ENCODE measurements around the gene HOXB2. TPM values are rescaled to one million over a fixed set of nuclear protein-coding genes. Genes with fewer than 3 reads are reported as not detected.

HOXB2 gene
- polyA plus RNA-seq, 1 donor from 2014 or later: not detected

- no peak overlapping the region for H2AFZ ChIP-seq (ENCODE audit: low read depth, low read length)
- H3K4me2 ChIP-seq (ENCODE audit: low read length): no peak overlapping the region
- no peaks in the 10 kb centered on the region for H3K9me2 ChIP-seq (ENCODE audit: insufficient read depth, low read length)
- H3K9me3 ChIP-seq (ENCODE audit: low read length): no peaks in the 10 kb centered on the region
- H3F3A ChIP-seq (ENCODE audit: insufficient read depth, low read length, poor library complexity, severe bottlenecking): no peaks in the 10 kb centered on the region
- no peak overlapping the region for H3K4me3 ChIP-seq (ENCODE audit: low read length)
- H3K27ac ChIP-seq (ENCODE audit: low read length): no peak overlapping the region
- H3K9ac ChIP-seq (ENCODE audit: low read length): no peak overlapping the region
- H3K36me3 ChIP-seq (ENCODE audit: insufficient read depth, low read length): no peaks in the 10 kb centered on the region
- peaks cover 99% of the 10 kb centered on the region for H3K27me3 ChIP-seq (ENCODE audit: insufficient read depth, low read depth, low read length)
- TF ChIP-seq CTCF (IDR thresholded peaks at IDR 0.05; ENCODE audit: poor library complexity, severe bottlenecking) (no peak), EZH2 (IDR thresholded peaks at IDR 0.05; ENCODE audit: borderline replicate concordance, insufficient read depth, low read length, poor library complexity, severe bottlenecking) (peak; percentile 64), POLR2AphosphoS5 (IDR thresholded peaks at IDR 0.05) (no peak)
- H4K20me1 ChIP-seq (ENCODE audit: insufficient read depth): no peaks in the 10 kb centered on the region
- no peaks in the 10 kb centered on the region for H3K79me2 ChIP-seq (replicated peaks; ENCODE audit: insufficient read depth, low read length)
These were observed 9.7 kb upstream of the HOXB2 start for GRCh38 chr17:48554412-48555257.

GRCh38 chr17:48553826-48554225 lies 8.9 kb upstream of the HOXB2 start:
- H4K20me1 ChIP-seq (ENCODE audit: insufficient read depth): no peaks in the 10 kb centered on the region
- no peaks in the 10 kb centered on the region for H3K9me3 ChIP-seq (ENCODE audit: low read length)
- H3K4me2 ChIP-seq (ENCODE audit: low read length): no peak overlapping the region
- no peaks in the 10 kb centered on the region for H3K79me2 ChIP-seq (replicated peaks; ENCODE audit: insufficient read depth, low read length)
- no peaks in the 10 kb centered on the region for H3K36me3 ChIP-seq (ENCODE audit: insufficient read depth, low read length)
- no peak overlapping the region for H3K9ac ChIP-seq (ENCODE audit: low read length)
- TF ChIP-seq EP300 (conservative IDR thresholded peaks at IDR 0.05; ENCODE audit: poor library complexity, severe bottlenecking): no peak
- TF ChIP-seq SMC3 (conservative IDR thresholded peaks at IDR 0.05; ENCODE audit: poor library complexity): no peak
- no peak for TF ChIP-seq POLR2AphosphoS5 (IDR thresholded peaks at IDR 0.05)
- TF ChIP-seq EZH2 (IDR thresholded peaks at IDR 0.05; ENCODE audit: borderline replicate concordance, insufficient read depth, low read length, poor library complexity, severe bottlenecking): no peak
- TF ChIP-seq REST (IDR thresholded peaks at IDR 0.05; ENCODE audit: borderline replicate concordance): no peak
- no peak for TF ChIP-seq MXI1 (conservative IDR thresholded peaks at IDR 0.05; ENCODE audit: poor library complexity, severe bottlenecking)
- TF ChIP-seq CTCF (IDR thresholded peaks at IDR 0.05; ENCODE audit: poor library complexity, severe bottlenecking): no peak
- TF ChIP-seq TAF1 (IDR thresholded peaks at IDR 0.05; ENCODE audit: low read depth): no peak
- TF ChIP-seq RAD21 (conservative IDR thresholded peaks at IDR 0.05): no peak
- H3K4me3 ChIP-seq (ENCODE audit: low read length): no peak overlapping the region
- H3K27ac ChIP-seq (ENCODE audit: low read length): no peak overlapping the region
- H3F3A ChIP-seq (ENCODE audit: insufficient read depth, low read length, poor library complexity, severe bottlenecking): no peaks in the 10 kb centered on the region
- H3K9me2 ChIP-seq (ENCODE audit: insufficient read depth, low read length): no peaks in the 10 kb centered on the region
- no peak overlapping the region for H2AFZ ChIP-seq (ENCODE audit: low read depth, low read length)
- H3K27me3 ChIP-seq (ENCODE audit: insufficient read depth, low read depth, low read length): peaks cover 99% of the 10 kb centered on the region
